WTC11 (cell line): ENCODE results near the gene GALNT9. TPM values are rescaled to one million over a fixed set of nuclear protein-coding genes. Genes with fewer than 3 reads are reported as not detected.
"Not testable (repeated sequence)": the region's sequence is repeated elsewhere in the genome, so short reads cannot be mapped to it uniquely, and the experiment has no call there.

Source experiments
- ATAC-seq: fragments of 200-7000 bp; cut with Tn5 transposase; 2 replicates; pipeline ENCODE4 v1.10.0; 2021; ENCODE audit warnings: mild to moderate bottlenecking, moderate library complexity
- CTCF ChIA-PET: fragments of 300-600 bp; sonication (Branson Sonifier 250); formaldehyde crosslinking; loops from one replicate; lab custom pipeline; 2021; ENCODE audit warnings: antibody characterized with exemption; lab: Charles Lee
- POLR2A ChIA-PET: fragments of 350-600 bp; sonication (Branson Sonifier 250); formaldehyde crosslinking; loops from one replicate; lab custom pipeline; 2021; ENCODE audit warnings: antibody characterized with exemption; lab: Charles Lee
- DNase-seq: peaks from one replicate; pipeline ENCODE4 v3.0.0; 2021; ENCODE audit warnings: low spot score
- H3K27ac Mint-ChIP-seq: 2 replicates; pipeline ENCODE4 v1.8.0; 2021; ENCODE audit warnings: mixed read lengths
- H3K27me3 Mint-ChIP-seq: 2 replicates; pipeline ENCODE4 v1.8.0; 2021; ENCODE audit warnings: low read depth, mild to moderate bottlenecking, moderate library complexity, mixed read lengths
- H3K36me3 Mint-ChIP-seq: 2 replicates; pipeline ENCODE4 v1.8.0; 2021; ENCODE audit warnings: mixed read lengths
- H3K4me1 Mint-ChIP-seq: 2 replicates; pipeline ENCODE4 v1.8.0; 2022; ENCODE audit warnings: mixed read lengths
- H3K4me3 Mint-ChIP-seq: 2 replicates; pipeline ENCODE4 v1.8.0; 2021; ENCODE audit warnings: mild to moderate bottlenecking, moderate library complexity, mixed read lengths
- H3K9me3 Mint-ChIP-seq: 2 replicates; pipeline ENCODE4 v1.8.0; 2021; ENCODE audit warnings: mixed read lengths
- ARID4B ChIP-seq: sonication (generic); formaldehyde crosslinking; IDR thresholded peaks from 2 replicates; pipeline ENCODE4 v1.8.0; 2023; ENCODE audit warnings: missing genetic modification reagents, mild to moderate bottlenecking, borderline replicate concordance
- ATF6 ChIP-seq: sonication (generic); formaldehyde crosslinking; IDR thresholded peaks from 2 replicates; pipeline ENCODE4 v1.8.1; 2023; ENCODE audit warnings: mild to moderate bottlenecking, missing genetic modification reagents
- E2F1 ChIP-seq: sonication (generic); formaldehyde crosslinking; IDR thresholded peaks from 2 replicates; pipeline ENCODE4 v1.8.0; 2022; ENCODE audit warnings: mild to moderate bottlenecking, missing genetic modification reagents
- E2F5 ChIP-seq: sonication (generic); formaldehyde crosslinking; IDR thresholded peaks from 2 replicates; pipeline ENCODE4 v1.8.1; 2022; ENCODE audit warnings: mild to moderate bottlenecking, moderate library complexity, missing genetic modification reagents
- ESRRA ChIP-seq: sonication (generic); formaldehyde crosslinking; IDR thresholded peaks from 2 replicates; pipeline ENCODE4 v1.8.1; 2022; ENCODE audit warnings: mild to moderate bottlenecking, missing genetic modification reagents, borderline replicate concordance
- FOXP1 ChIP-seq: sonication (generic); formaldehyde crosslinking; IDR thresholded peaks from 2 replicates; pipeline ENCODE4 v1.8.0; 2022; ENCODE audit warnings: missing genetic modification reagents, mild to moderate bottlenecking, moderate library complexity, borderline replicate concordance
- MXD4 ChIP-seq: fragments of 250-450 bp; sonication (Bioruptor Pico); IDR thresholded peaks from 2 replicates; pipeline ENCODE4 v1.8.0; 2021; ENCODE audit warnings: mild to moderate bottlenecking, moderate library complexity, borderline replicate concordance
- NFATC4 ChIP-seq: fragments of 250-450 bp; sonication (Bioruptor Pico); IDR thresholded peaks from 2 replicates; pipeline ENCODE4 v1.9.0; 2021; ENCODE audit warnings: mild to moderate bottlenecking
- NFE2L1 ChIP-seq: sonication (generic); formaldehyde crosslinking; IDR thresholded peaks from 2 replicates; pipeline ENCODE4 v1.8.1; 2023; ENCODE audit warnings: missing genetic modification reagents
- TP53 ChIP-seq: sonication (generic); formaldehyde crosslinking; IDR thresholded peaks from 2 replicates; pipeline ENCODE4 v1.8.1; 2023; ENCODE audit warnings: mild to moderate bottlenecking, missing genetic modification reagents
- USF2 ChIP-seq: sonication (generic); formaldehyde crosslinking; IDR thresholded peaks from 2 replicates; pipeline ENCODE4 v1.8.1; 2023; ENCODE audit warnings: mild to moderate bottlenecking, missing genetic modification reagents, moderate library complexity
- total RNA-seq: library from RNA; stranded (reverse); gene quantifications from 3 replicates; pipeline ENCODE4 v1.2.3, GENCODE V29; 2021

The GALNT9 gene
- total RNA-seq, 1 experiment from 2014 or later = 0.90 TPM

GRCh38 chr12:132253698-132254480 lies 75.5 kb downstream of the GALNT9 start (continued):
- TF ChIP-seq ARID4B (CRISPR knock-in tag) (no peak), ESRRA (CRISPR knock-in tag) (no peak), ATF6 (CRISPR knock-in tag) (no peak), NFE2L1 (CRISPR knock-in tag) (no peak), E2F5 (no peak)

GRCh38 chr12:132252981-132253380 lies 76.4 kb downstream of the GALNT9 start:
- H3K36me3 Mint-ChIP-seq, CTCF ChIA-PET, H3K27ac Mint-ChIP-seq, DNase-seq, POLR2A ChIA-PET, H3K9me3 Mint-ChIP-seq, ATAC-seq, H3K4me3 Mint-ChIP-seq: not testable (repeated sequence)
- Mint-ChIP-seq H3K4me1 (peaks cover 26% of the 10 kb centered on the region), H3K27me3 (peaks cover 14% of the 10 kb centered on the region)
- TF ChIP-seq USF2 (CRISPR knock-in tag) = 0 out of 2 replicates have a peak, but pooled peaks have one; percentile 23

GRCh38 chr12:132251741-132252490 lies 77.5 kb downstream of the GALNT9 start:
- H3K36me3 Mint-ChIP-seq = no peaks in the 10 kb centered on the region
- POLR2A ChIA-PET = no interaction called here
- TF ChIP-seq FOXP1 (CRISPR knock-in tag) = no peak
- TF ChIP-seq, all 79 proteins: peak for 0
- Mint-ChIP-seq H3K27me3 (peaks cover 14% of the 10 kb centered on the region), H3K4me3 (no peak overlapping the region), H3K4me1 (peaks cover 26% of the 10 kb centered on the region), H3K27ac (no peak overlapping the region), H3K9me3 (no peaks in the 10 kb centered on the region)
- DNase-seq (no peak), ATAC-seq (no peak)
- CTCF ChIA-PET = interaction anchor here (1.7 kb wide), 1 partner anchor 162 kb away, joined by 4 read pairs; no protein-coding TSS in a partner anchor

GRCh38 chr12:132251310-132251709 lies 78.1 kb downstream of the GALNT9 start:
- H3K27me3 Mint-ChIP-seq = peaks cover 14% of the 10 kb centered on the region
- POLR2A ChIA-PET = no interaction called here
- TF ChIP-seq MXD4 (no peak), E2F5 (no peak), E2F1 (CRISPR knock-in tag) (no peak), NFATC4 (CRISPR knock-in tag) (no peak), TP53 (no peak), ARID4B (CRISPR knock-in tag) (no peak)

More at GRCh38 chr12:132251310-132251709, 78.1 kb downstream of the GALNT9 start:
- Mint-ChIP-seq H3K9me3 (no peaks in the 10 kb centered on the region), H3K4me1 (peaks cover 26% of the 10 kb centered on the region), H3K36me3 (no peaks in the 10 kb centered on the region), H3K4me3 (no peak overlapping the region), H3K27ac (no peak overlapping the region)
- ATAC-seq (no peak), DNase-seq (no peak)
- CTCF ChIA-PET = interaction anchor here (1.7 kb wide), 1 partner anchor 162 kb away, joined by 4 read pairs; no protein-coding TSS in a partner anchor
